A673 (cell line): Measurements from ENCODE around the gene TRMT112. TPM values are rescaled to one million over a fixed set of nuclear protein-coding genes. Genes with fewer than 3 reads are reported as not detected.

Experiments used
- BruUV-seq: library from RNA; stranded (reverse); fragments of 400-500 nt; replicated peaks from 2 replicates; lab custom pipeline; 2021; lab: Mats Ljungman, UMichigan
- CTCF ChIA-PET: fragments of 300-600 bp; sonication (Branson Sonifier 250); formaldehyde crosslinking; loops from one replicate; lab custom pipeline; 2022; ENCODE audit warnings: antibody characterized with exemption; lab: Charles Lee
- POLR2A ChIA-PET: fragments of 300-600 bp; sonication (Branson Sonifier 250); formaldehyde crosslinking; loops from one replicate; lab custom pipeline; 2022; ENCODE audit warnings: antibody characterized with exemption; ENCODE audit not compliant: low non-redundant PET; lab: Charles Lee
- DNase-seq: peaks from one replicate; pipeline ENCODE4 v3.0.0-alpha.2; 2015; ENCODE audit warnings: low spot score
- H3K27ac ChIP-seq: fragments of 200-600 bp; sonication (generic); 2 replicates; pipeline ENCODE4 v1.5.1; 2016; ENCODE audit warnings: mixed run types, low read depth, mild to moderate bottlenecking, mixed read lengths, antibody characterized with exemption, low read length; ENCODE audit not compliant: poor library complexity, severe bottlenecking
- H3K27me3 ChIP-seq: fragments of 200-600 bp; sonication (generic); replicated peaks from 2 replicates; pipeline ENCODE4 v1.6.1; 2017; ENCODE audit warnings: mixed run types, low read depth, mild to moderate bottlenecking, mixed read lengths, antibody characterized with exemption, low read length; ENCODE audit not compliant: insufficient read depth, poor library complexity
- H3K36me3 ChIP-seq: fragments of 200-600 bp; sonication (generic); 2 replicates; pipeline ENCODE4 v1.6.1; 2016; ENCODE audit warnings: mixed run types, mild to moderate bottlenecking, mixed read lengths, antibody characterized with exemption, low read length; ENCODE audit not compliant: insufficient read depth, poor library complexity, severe bottlenecking
- H3K4me1 ChIP-seq: fragments of 200-600 bp; sonication (generic); 2 replicates; pipeline ENCODE4 v1.6.1; 2017; ENCODE audit warnings: mixed run types, mild to moderate bottlenecking, mixed read lengths, antibody characterized with exemption, low read length; ENCODE audit not compliant: insufficient read depth, poor library complexity, severe bottlenecking
- H3K4me3 ChIP-seq: fragments of 200-600 bp; sonication (generic); 2 replicates; pipeline ENCODE4 v1.5.1; 2016; ENCODE audit warnings: low read depth, mixed run types, mild to moderate bottlenecking, mixed read lengths, low read length; ENCODE audit not compliant: poor library complexity, severe bottlenecking
- H3K9me3 ChIP-seq: fragments of 200-600 bp; sonication (generic); 2 replicates; pipeline ENCODE4 v1.6.1; 2016; ENCODE audit warnings: mixed run types, low read depth, mild to moderate bottlenecking, mixed read lengths, antibody characterized with exemption, low read length; ENCODE audit not compliant: poor library complexity, severe bottlenecking
- CTCF ChIP-seq: fragments of 300-800, 200-600 bp; sonication (generic); conservative IDR thresholded peaks from 2 replicates; pipeline ENCODE4 v1.5.1; 2017; ENCODE audit warnings: low read depth, mild to moderate bottlenecking, antibody characterized with exemption, low read length, moderate library complexity, mixed read lengths
- EZH2 ChIP-seq: fragments of 200-600 bp; sonication (generic); IDR thresholded peaks from 2 replicates; pipeline ENCODE4 v1.6.1; 2017; ENCODE audit warnings: borderline replicate concordance, low read depth, mild to moderate bottlenecking, mixed read lengths, antibody characterized with exemption, low read length; ENCODE audit not compliant: poor library complexity, severe bottlenecking
- intact Hi-C: fragments of 100-400 bp; cut with micrococcal nuclease; formaldehyde crosslinking; loops from one replicate; pipeline ENCODE4 v1.10.0; 2022; ENCODE audit not compliant: unreplicated experiment
- total RNA-seq: library from RNA; stranded (reverse); gene quantifications from 2 replicates; pipeline ENCODE4 v1.2.3, GENCODE V29; 2021

TRMT112 gene
- total RNA-seq, 1 experiment from 2014 or later, result 270 TPM

- no TSS peak for BruUV-seq
- Histone ChIP-seq H3K4me3 (peak overlapping the region; percentile 38), H3K36me3 (no peaks in the 10 kb centered on the region), H3K27ac (peak overlapping the region; percentile 70), H3K4me1 (no peaks in the 10 kb centered on the region), H3K27me3 (no peaks in the 10 kb centered on the region), H3K9me3 (no peaks in the 10 kb centered on the region)
- TF ChIP-seq EZH2 (no peak), CTCF (peak; percentile 57)
- CTCF ChIA-PET, result interaction anchor here (1.0 to 2.2 kb wide), 7 partner anchors 10 to 138 kb away, joined by 3 to 25 read pairs (median 9); partner anchors contain the start of genes PRDX5 and TRMT112
- peak; percentile 93 for DNase-seq
- intact Hi-C loops, result no loop called here
- POLR2A ChIA-PET, result interaction anchor here (0.6 kb wide), 1 partner anchor 96 kb away, joined by 4 read pairs; no protein-coding TSS in a partner anchor
Measured at GRCh38 chr11:64341851-64342791, 24.8 kb upstream of the TRMT112 start.

DNA sequence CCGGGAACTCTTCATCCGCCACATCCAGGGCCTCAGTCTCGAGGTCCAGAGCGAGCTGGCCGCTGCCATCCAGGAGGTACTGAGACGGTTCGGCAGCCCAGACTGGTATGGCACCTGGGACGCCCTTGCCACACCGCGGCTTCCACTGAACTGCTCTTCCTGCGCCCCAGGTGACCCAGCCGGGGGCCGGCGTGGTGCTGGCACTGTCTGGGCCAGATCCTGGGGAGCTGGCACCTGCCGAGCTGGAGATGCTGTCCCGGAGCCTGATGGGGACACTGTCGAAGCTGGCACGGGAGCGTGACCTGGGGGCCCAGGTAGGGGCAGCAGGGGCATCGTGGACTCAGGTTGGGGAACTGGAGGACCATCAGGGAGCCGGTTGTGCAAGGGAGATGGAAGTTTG, 24.1 kb upstream of the TRMT112 start:
- CTCF ChIA-PET, result interaction anchor here (0.6 to 2.2 kb wide), 4 partner anchors 9 to 24 kb away, joined by 3 to 10 read pairs (median 3); partner anchors contain the start of genes PRDX5 and TRMT112
- TF ChIP-seq CTCF (no peak), EZH2 (no peak)
- no peak overlapping the region for H3K27ac ChIP-seq
- H3K36me3 ChIP-seq, result no peaks in the 10 kb centered on the region
- no peak overlapping the region for H3K4me3 ChIP-seq
- intact Hi-C loops, result no loop called here
- BruUV-seq, result no TSS peak
- H3K27me3 ChIP-seq, result no peaks in the 10 kb centered on the region
- DNase-seq, result no peak
- POLR2A ChIA-PET, result no interaction called here
- H3K9me3 ChIP-seq, result no peaks in the 10 kb centered on the region
- H3K4me1 ChIP-seq, result no peaks in the 10 kb centered on the region

DNA sequence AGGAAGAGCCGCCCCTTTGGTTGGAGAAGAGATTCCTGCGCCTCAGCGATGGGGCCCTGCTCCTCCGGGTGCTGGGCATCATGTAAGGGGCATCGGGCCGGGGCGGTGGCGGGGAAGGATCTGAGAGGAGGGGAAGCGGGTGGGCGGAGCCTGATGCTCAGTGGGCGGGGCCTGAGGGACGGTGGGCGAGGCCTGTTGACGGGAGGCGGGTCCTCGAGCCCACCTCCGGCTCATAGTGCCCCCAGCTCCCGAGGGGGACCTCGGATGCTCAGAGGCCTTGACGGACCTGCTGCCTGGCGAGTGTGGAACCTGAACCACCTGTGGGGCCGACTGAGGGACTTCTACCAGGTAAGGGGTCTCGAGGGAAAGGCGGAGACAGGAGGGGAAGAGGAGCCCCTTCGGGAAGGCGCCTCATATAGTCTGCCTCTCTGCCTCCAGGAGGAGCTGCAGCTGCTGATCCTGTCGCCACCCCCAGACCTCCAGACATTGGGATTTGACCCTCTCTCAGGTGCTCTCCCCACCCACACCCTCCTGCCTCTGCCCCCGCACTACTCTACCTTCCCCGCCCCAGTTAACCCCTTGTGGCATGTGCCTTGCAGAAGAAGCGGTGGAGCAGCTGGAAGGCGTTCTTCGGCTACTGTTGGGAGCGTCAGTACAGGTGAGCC, 23.4 kb upstream of the TRMT112 start:
- no peak for DNase-seq
- H3K36me3 ChIP-seq, result no peaks in the 10 kb centered on the region
- H3K4me1 ChIP-seq, result no peaks in the 10 kb centered on the region
- H3K27ac ChIP-seq, result no peak overlapping the region
- CTCF ChIA-PET, result interaction anchor here (0.6 to 2.2 kb wide), 4 partner anchors 8 to 23 kb away, joined by 3 to 10 read pairs (median 3); partner anchors contain the start of genes PRDX5 and TRMT112
- POLR2A ChIA-PET, result no interaction called here
- no peaks in the 10 kb centered on the region for H3K27me3 ChIP-seq
- TF ChIP-seq EZH2, result no peak
- TF ChIP-seq CTCF, result no peak
- intact Hi-C loops, result no loop called here
- H3K9me3 ChIP-seq, result no peaks in the 10 kb centered on the region
- no peak overlapping the region for H3K4me3 ChIP-seq
- BruUV-seq, result no TSS peak
